Stimulated activated naive B cell treated with anti-CD40 and anti-IgM and Interleukin-4, amounts not matched to agents 10 μg/mL and 1 μg/mL and 100 μg/mL, for 72 hours (primary cell): ENCODE measurements around the gene CD180.

Source experiments
- ATAC-seq, 2 donors: fragments of 150-1000 bp; cut with Tn5 transposase; replicated peaks; 2 replicates each; pipeline ENCODE4 v1.10.0; 2021; ENCODE audit warnings: moderate library complexity in 1 of 2
- DNase-seq: peaks from one replicate; pipeline ENCODE4 v3.0.0; 2021
- H3K27ac Mint-ChIP-seq: one replicate; pipeline ENCODE4 v1.8.0; 2022; ENCODE audit warnings: mild to moderate bottlenecking, mixed read lengths
- H3K27me3 Mint-ChIP-seq, 2 donors: one replicate each; pipeline ENCODE4 v1.8.0; 2022; ENCODE audit warnings: mixed read lengths in 2 of 2
- H3K36me3 Mint-ChIP-seq, 2 donors: one replicate each; pipeline ENCODE4 v1.8.0; 2022; ENCODE audit warnings: mixed read lengths in 2 of 2, mild to moderate bottlenecking in 1 of 2
- H3K4me1 Mint-ChIP-seq, 2 donors: one replicate each; pipeline ENCODE4 v1.8.0; 2022; ENCODE audit warnings: mixed read lengths in 2 of 2, mild to moderate bottlenecking in 1 of 2
- H3K4me3 Mint-ChIP-seq, 2 donors: one replicate each; pipeline ENCODE4 v1.8.0; 2022; ENCODE audit warnings: mild to moderate bottlenecking in 2 of 2, mixed read lengths in 2 of 2, moderate library complexity in 1 of 2
- H3K9me3 Mint-ChIP-seq, 2 donors: one replicate each; pipeline ENCODE4 v1.8.0; 2022; ENCODE audit warnings: mixed read lengths in 2 of 2, mild to moderate bottlenecking in 1 of 2

Gene CD180

GRCh38 chr5:67196537-67197059 is at the start of gene CD180:
Gene CD180, minus strand, starts transcription at chr5:67196799. Its CDS starts 158 bp downstream, at chr5:67196641.
- DNase-seq, result no peak
- peak; percentile 47 for ATAC-seq

GRCh38 chr5:67246108-67246507 is 49.5 kb upstream of the CD180 start:
- DNase-seq (no peak), ATAC-seq (peak in 1 of 2 donors; percentile 47)
- no peaks in the 10 kb centered on the region for H3K27me3 Mint-ChIP-seq
- no peak overlapping the region for H3K27ac Mint-ChIP-seq
- H3K4me3 Mint-ChIP-seq, result no peak overlapping the region
- H3K9me3 Mint-ChIP-seq, result no peaks in the 10 kb centered on the region
- peaks cover 0 to 2% of the 10 kb centered on the region in 2 donors for H3K4me1 Mint-ChIP-seq
- H3K36me3 Mint-ChIP-seq, result no peaks in the 10 kb centered on the region

More at GRCh38 chr5:67196537-67197059, at the start of gene CD180:
- Mint-ChIP-seq H3K9me3 (peaks cover 5 to 10% of the 10 kb centered on the region in 2 donors), H3K4me3 (peak within 1 kb of the TSS; percentile 89 to 93), H3K36me3 (peaks cover 36 to 43% of the 10 kb centered on the region in 2 donors), H3K27me3 (no peaks in the 10 kb centered on the region), H3K4me1 (peaks cover 55 to 86% of the 10 kb centered on the region in 2 donors), H3K27ac (peak within 1 kb of the TSS; percentile 94)

DNA sequence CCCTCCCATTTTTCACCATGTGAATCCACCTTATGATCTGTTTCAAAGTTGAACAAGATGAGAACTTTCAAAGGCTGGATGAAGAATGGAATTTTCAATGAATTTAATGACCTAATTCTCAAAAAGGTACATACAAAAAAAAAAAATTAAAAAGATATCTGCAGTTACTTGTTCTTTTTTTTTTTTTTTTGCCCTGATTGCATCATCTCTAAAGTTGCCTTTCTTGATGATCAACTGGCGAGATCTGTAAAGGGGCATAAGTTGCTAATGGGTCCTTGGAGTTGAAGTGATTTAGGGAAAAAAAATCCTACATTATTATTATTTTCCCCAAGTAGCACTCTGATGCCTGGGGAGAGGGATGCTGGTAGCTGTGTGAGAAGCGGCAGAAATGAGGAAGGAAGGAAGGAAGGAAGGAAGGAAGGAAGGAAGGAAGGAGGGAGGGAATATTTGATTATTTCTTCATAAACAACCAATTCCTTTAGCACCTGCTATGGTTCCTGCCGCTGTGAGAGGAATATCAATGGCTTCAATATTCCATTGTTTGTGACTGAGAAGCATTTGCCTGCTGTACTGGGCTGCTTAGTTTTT is 48.8 kb upstream of the CD180 start:
- Mint-ChIP-seq H3K27ac (no peak overlapping the region), H3K4me3 (no peak overlapping the region), H3K27me3 (no peaks in the 10 kb centered on the region), H3K36me3 (no peaks in the 10 kb centered on the region), H3K4me1 (peaks cover 0 to 2% of the 10 kb centered on the region in 2 donors), H3K9me3 (no peaks in the 10 kb centered on the region)
- no peak for ATAC-seq
- no peak for DNase-seq

GRCh38 chr5:67244345-67244793 is 47.8 kb upstream of the CD180 start:
- Mint-ChIP-seq H3K9me3 (no peaks in the 10 kb centered on the region), H3K4me1 (peaks cover 0 to 2% of the 10 kb centered on the region in 2 donors), H3K4me3 (no peak overlapping the region), H3K36me3 (no peaks in the 10 kb centered on the region), H3K27me3 (no peaks in the 10 kb centered on the region), H3K27ac (no peak overlapping the region)
- no peak for DNase-seq
- ATAC-seq, result no peak

- H3K27me3 Mint-ChIP-seq, result no peaks in the 10 kb centered on the region
- no peaks in the 10 kb centered on the region for H3K9me3 Mint-ChIP-seq
- peaks cover 0 to 2% of the 10 kb centered on the region in 2 donors for H3K4me1 Mint-ChIP-seq
- no peak for DNase-seq
- no peak overlapping the region for H3K4me3 Mint-ChIP-seq
- no peak overlapping the region for H3K27ac Mint-ChIP-seq
- ATAC-seq, result no peak
- H3K36me3 Mint-ChIP-seq, result no peaks in the 10 kb centered on the region
Measured at GRCh38 chr5:67243944-67244343, 47.3 kb upstream of the CD180 start.

DNA sequence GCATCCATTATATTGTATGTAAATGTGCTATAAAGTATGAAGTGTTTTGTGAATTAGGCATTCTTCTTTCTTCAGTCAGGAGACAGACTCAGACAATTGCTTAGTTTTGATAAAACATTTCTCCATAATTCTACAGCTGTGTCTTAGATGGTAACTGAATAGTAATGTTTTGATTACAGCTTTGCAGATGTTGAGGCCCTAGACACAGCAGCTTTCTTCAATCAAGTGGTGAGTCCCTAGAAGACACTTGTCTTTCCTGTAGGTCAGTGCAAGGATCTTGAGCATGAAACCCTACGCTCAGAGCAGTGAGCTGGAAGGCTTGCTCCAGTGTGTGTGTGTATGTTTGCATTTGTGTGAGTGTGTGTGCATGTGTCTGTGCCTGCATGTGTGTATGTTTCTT is 46.8 kb upstream of the CD180 start:
- no peak overlapping the region for H3K27ac Mint-ChIP-seq
- no peak overlapping the region for H3K4me3 Mint-ChIP-seq
- DNase-seq (no peak), ATAC-seq (no peak)
- H3K27me3 Mint-ChIP-seq, result no peaks in the 10 kb centered on the region
- H3K36me3 Mint-ChIP-seq, result no peaks in the 10 kb centered on the region
- no peaks in the 10 kb centered on the region for H3K9me3 Mint-ChIP-seq
- H3K4me1 Mint-ChIP-seq, result peaks cover 0 to 2% of the 10 kb centered on the region in 2 donors

DNA sequence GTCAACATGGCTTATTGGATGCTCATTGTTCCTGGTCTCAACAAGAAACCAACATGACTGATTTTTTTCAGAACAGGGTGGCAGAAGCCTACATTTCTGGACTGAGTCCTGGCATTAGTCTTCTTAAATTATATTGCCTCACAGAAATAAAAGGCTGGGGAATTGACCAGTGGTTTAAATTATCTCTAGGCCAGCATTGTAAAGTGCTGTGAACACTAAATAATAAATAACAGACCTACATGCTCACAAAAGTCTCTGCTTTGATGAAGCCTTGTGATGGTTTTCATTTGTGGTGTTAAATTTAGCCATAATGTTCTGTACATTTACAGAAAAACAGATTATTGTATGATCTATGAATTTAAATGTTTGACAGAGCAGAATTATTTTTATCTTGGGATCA is 44.7 kb upstream of the CD180 start:
- ATAC-seq (no peak), DNase-seq (no peak)
- H3K4me1 Mint-ChIP-seq, result peaks cover 0 to 2% of the 10 kb centered on the region in 2 donors
- H3K27me3 Mint-ChIP-seq, result no peaks in the 10 kb centered on the region
- H3K9me3 Mint-ChIP-seq, result no peaks in the 10 kb centered on the region
- no peaks in the 10 kb centered on the region for H3K36me3 Mint-ChIP-seq
- no peak overlapping the region for H3K4me3 Mint-ChIP-seq
- no peak overlapping the region for H3K27ac Mint-ChIP-seq

GRCh38 chr5:67240846-67241245 is 44.2 kb upstream of the CD180 start:
- H3K27me3 Mint-ChIP-seq, result no peaks in the 10 kb centered on the region
- peaks cover 0 to 2% of the 10 kb centered on the region in 2 donors for H3K4me1 Mint-ChIP-seq
- DNase-seq, result no peak
- no peaks in the 10 kb centered on the region for H3K36me3 Mint-ChIP-seq
- H3K4me3 Mint-ChIP-seq, result no peak overlapping the region
- no peak overlapping the region for H3K27ac Mint-ChIP-seq
- no peak for ATAC-seq
- no peaks in the 10 kb centered on the region for H3K9me3 Mint-ChIP-seq

GRCh38 chr5:67240065-67240464 is 43.5 kb upstream of the CD180 start:
- H3K27ac Mint-ChIP-seq, result no peak overlapping the region
- H3K9me3 Mint-ChIP-seq, result no peaks in the 10 kb centered on the region
- DNase-seq, result no peak
- H3K4me1 Mint-ChIP-seq, result no peaks in the 10 kb centered on the region
- no peaks in the 10 kb centered on the region for H3K36me3 Mint-ChIP-seq
- no peak overlapping the region for H3K4me3 Mint-ChIP-seq
- no peak for ATAC-seq
- no peaks in the 10 kb centered on the region for H3K27me3 Mint-ChIP-seq

GRCh38 chr5:67238191-67238590 is 41.6 kb upstream of the CD180 start:
- Mint-ChIP-seq H3K4me1 (peaks cover 6 to 7% of the 10 kb centered on the region in 2 donors), H3K4me3 (no peak overlapping the region), H3K27ac (no peak overlapping the region), H3K27me3 (no peaks in the 10 kb centered on the region), H3K36me3 (no peaks in the 10 kb centered on the region), H3K9me3 (no peaks in the 10 kb centered on the region)
- DNase-seq, result no peak
- no peak for ATAC-seq

DNA sequence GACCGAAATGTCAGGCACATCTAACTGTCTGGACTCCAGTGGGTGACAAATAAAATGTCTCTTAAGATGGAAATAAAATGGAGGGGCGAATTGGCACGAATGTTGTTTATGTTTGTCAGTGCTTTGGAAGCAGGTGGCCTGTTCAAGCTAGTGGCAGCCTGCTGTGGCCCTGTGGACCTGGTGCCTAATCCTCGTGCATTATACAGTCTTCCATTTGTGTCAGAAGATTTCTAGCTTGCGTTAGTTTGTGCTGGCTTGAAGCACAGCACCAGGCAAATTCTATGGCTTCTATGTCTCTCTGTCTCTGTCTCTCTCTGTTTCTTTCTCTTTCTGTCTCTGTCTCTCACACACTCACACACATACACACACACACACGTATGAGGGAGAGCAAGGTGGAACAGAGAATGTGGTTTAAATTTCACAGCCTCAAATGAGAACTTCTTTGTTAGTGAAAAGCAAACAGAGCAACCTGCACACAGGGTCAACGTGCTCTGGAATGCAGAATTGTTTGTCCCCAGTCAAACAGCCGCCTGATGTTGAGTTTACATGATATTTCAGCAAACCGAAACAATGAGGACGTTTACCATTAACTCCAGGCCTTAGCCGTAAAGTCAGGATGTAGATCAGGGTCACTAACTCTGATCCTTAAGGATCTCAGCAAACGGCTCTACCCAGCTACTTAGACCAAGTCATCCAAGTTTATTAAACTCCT is 39.0 kb upstream of the CD180 start:
- no peaks in the 10 kb centered on the region for H3K9me3 Mint-ChIP-seq
- no peak overlapping the region for H3K4me3 Mint-ChIP-seq
- peaks cover 6 to 9% of the 10 kb centered on the region in 2 donors for H3K4me1 Mint-ChIP-seq

DNA sequence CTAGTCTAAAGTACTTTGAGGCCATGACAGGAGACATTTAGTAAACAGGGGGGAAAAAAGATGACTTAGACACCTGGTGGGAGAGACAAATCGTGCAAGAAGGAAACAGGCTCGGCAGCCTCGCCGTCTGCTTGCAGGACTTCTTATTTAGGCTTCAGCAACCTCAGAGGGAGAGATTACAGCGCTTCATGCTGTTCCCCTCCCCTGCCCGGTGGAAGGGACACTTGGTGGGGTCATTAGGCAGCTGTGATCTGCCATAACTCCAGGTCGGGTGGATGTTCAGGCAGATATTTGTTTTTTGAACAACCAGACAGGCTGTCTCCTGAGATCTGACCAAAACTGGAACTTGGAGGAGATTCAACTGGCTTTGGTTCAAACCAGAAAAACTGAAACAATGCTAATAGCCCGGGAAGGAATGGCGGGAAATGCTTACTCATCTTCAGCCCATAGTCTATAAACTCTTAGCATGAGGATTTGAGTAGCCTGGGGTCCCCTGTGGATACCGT is 38.1 kb upstream of the CD180 start:
- Mint-ChIP-seq H3K9me3 (no peaks in the 10 kb centered on the region), H3K4me3 (peak overlapping the region; percentile 66 to 70)
- no peak for DNase-seq

More for the DNA sequence above, 39.0 kb upstream of the CD180 start:
- H3K27me3 Mint-ChIP-seq, result no peaks in the 10 kb centered on the region
- H3K36me3 Mint-ChIP-seq, result no peaks in the 10 kb centered on the region
- no peak for ATAC-seq
- H3K27ac Mint-ChIP-seq, result no peak overlapping the region
- DNase-seq, result no peak

GRCh38 chr5:67233075-67233474 is 36.5 kb upstream of the CD180 start:
- H3K9me3 Mint-ChIP-seq, result no peaks in the 10 kb centered on the region
- ATAC-seq, result no peak
- H3K4me1 Mint-ChIP-seq, result peaks cover 6 to 9% of the 10 kb centered on the region in 2 donors
- no peak overlapping the region for H3K4me3 Mint-ChIP-seq
- no peak for DNase-seq
- no peaks in the 10 kb centered on the region for H3K36me3 Mint-ChIP-seq
- H3K27me3 Mint-ChIP-seq, result no peaks in the 10 kb centered on the region
- no peak overlapping the region for H3K27ac Mint-ChIP-seq

More for the DNA sequence above, 38.1 kb upstream of the CD180 start:
- ATAC-seq, result peak in 1 of 2 donors; percentile 57
- H3K36me3 Mint-ChIP-seq, result no peaks in the 10 kb centered on the region
- H3K27ac Mint-ChIP-seq, result peak overlapping the region; percentile 77
- no peaks in the 10 kb centered on the region for H3K27me3 Mint-ChIP-seq
- H3K4me1 Mint-ChIP-seq, result peaks cover 6 to 9% of the 10 kb centered on the region in 2 donors

DNA sequence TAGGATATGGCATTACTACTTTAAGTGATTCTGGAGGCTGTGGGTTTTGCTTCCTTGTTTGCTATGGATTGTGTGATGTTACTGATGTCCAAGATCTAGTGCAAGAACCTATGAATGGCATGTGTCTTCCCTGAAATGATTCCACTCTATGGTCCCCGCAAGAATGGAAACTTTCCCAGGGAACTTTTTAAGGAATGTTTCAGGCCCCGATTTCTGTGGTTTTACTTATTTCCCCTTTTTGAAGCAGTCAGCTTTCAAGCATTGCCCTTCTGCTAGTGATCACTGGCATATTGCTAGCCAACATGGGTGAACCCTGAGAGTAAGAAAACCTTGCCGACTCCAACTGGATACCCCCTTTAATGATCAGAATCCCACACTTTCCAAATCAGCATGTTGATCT is 26.6 kb upstream of the CD180 start:
- no peaks in the 10 kb centered on the region for H3K27me3 Mint-ChIP-seq
- H3K4me3 Mint-ChIP-seq, result peak overlapping the region in 1 of 2 donors; percentile 12
- DNase-seq (no peak), ATAC-seq (no peak)
- H3K36me3 Mint-ChIP-seq, result no peaks in the 10 kb centered on the region
- peaks cover 30 to 51% of the 10 kb centered on the region in 2 donors for H3K4me1 Mint-ChIP-seq
- no peaks in the 10 kb centered on the region for H3K9me3 Mint-ChIP-seq
- H3K27ac Mint-ChIP-seq, result peak overlapping the region; percentile 51
